Stimulated activated CD4-positive, alpha-beta T cell treated with anti-CD3 and anti-CD28 coated beads, Interleukin-2, amount 100 ng/mL, for 4 hours (primary cell): ENCODE results near the gene CRHR1.

Experiments used
- DNase-seq: peaks from one replicate; pipeline ENCODE4 v3.0.0-alpha.2; 2020; ENCODE audit warnings: low read depth

The CRHR1 gene

DNA sequence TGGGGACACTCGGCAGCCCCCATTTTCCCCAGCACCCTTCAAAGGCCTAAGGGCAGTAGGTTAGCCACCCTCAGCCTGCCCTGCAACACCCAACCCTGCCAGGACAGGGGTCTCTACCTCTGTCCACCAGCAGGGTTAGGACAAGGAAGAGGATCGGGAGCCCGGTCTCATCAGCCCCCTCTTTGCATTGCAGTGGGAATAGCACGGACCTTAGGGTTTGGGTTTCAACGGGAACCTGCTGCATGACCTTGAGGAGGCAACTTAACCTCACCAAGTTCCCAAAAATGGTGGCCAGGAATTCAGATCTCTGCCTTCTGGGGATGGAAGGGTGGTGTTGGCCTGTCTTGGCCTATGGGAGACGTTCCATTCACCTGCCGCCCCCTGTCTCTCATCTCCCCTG, 40.4 kb downstream of the CRHR1 start:
- DNase-seq = no peak

- DNase-seq = no peak
Measured at GRCh38 chr17:45824901-45825492, 40.9 kb downstream of the CRHR1 start.

DNA sequence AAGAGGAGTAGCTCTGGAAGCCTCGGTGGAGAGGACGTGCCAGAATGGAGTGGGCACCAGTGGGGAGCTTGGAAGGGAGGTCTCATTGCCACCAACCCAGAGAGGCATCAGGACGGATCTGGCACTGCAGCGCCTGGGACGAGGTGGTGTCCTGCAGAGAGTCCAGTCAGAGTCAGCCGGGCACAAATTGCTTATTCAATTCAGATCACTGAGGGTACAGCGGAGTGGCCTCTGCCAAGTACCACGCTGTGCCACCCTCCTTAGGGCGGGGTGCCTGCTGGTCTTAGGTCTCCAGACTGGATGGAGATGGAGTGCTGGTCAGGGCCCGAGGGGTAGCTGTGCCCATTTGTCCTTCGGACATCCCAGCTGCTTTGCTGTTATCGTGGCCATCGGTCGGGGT, 41.7 kb downstream of the CRHR1 start:
- DNase-seq = no peak

DNA sequence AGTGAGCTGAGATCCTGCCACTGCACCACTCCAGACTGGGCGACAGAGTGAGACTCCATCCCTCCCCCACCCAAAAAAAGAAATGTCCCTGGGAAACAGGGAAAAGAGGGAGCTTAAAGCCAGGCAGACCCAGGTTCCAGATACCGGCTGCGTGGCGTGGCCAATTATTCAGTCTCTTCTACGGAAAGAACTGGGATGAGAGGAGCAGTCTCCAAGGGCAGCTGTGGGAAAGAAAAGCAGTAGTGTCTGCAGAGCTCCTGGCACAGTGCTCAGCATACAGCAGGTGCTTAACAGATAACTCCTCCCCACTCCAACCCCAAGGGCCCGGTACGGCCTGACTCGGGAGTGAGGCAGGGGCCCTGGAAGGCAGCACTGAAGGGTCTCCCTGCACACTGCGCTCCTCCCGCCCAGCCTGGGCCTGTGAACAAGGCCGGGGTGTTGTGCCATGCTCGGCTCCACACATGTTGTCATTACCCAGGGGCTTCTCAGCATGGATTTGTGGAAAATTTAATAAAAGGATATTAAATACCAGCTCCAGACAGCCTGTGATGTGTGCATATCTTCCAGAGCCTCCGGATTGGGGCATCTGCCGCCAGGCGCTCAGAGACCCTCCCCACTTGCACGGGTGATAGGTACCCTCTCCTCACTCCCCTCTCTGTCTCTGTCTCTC, 42.9 kb downstream of the CRHR1 start:
- DNase-seq = no peak

- DNase-seq = no peak
Measured at GRCh38 chr17:45828171-45828570, 44.1 kb downstream of the CRHR1 start.

DNA sequence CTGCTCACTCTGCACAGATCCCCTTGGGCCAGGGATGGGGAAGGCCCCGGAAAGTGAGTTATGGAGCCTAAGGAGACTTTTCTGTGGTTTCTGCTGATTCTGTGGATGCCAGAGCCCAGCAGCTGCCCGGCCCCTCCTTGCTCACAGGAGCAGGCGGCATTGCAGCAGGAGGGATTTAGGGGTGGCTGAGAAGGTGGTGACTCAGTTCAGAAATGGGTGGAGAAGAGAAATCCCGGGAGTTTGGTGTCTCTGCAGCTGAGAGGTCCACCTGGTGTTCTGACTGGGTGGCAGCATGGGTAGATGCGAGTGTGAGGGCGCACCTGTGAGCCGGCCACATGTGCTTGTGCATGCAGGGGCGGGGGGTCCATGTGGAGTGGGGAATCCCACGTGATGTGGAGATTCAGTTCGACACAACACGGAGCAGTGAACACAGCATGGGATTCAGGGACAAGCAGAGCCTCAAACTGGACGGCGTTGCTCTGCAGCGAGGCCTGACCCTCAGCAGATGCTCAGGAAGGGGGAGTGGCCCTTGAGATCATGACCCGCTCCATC, 44.5 kb downstream of the CRHR1 start:
- no peak for DNase-seq

GRCh38 chr17:45833920-45834319, 49.8 kb downstream of the CRHR1 start:
- DNase-seq = no peak

GRCh38 chr17:45834471-45835396, 50.6 kb downstream of the CRHR1 start:
- DNase-seq = no peak

- no peak for DNase-seq
Measured at GRCh38 chr17:45835481-45835880, 51.4 kb downstream of the CRHR1 start.

- DNase-seq = no peak
Measured at GRCh38 chr17:45836047-45837044, 52.2 kb downstream of the CRHR1 start.

DNA sequence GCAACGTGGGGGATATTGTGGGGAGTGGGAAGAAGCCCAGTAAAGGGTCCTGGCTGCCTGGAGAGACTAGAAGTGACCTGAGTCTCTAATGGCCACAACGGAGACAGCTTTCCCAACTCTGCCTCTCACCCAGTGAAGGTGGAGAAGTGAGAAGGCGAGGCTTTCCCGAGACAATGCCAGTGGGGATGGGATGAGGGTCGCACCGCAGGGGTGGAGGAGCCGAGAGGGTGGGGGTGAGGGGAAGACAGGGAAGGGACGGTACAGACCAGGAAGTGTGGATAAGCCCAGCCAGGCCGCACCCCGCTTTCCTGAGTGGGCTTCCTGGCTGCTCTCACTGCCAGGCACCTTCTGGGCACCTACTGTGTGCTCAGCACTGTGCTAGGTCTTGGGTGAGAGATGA, 53.1 kb downstream of the CRHR1 start:
- DNase-seq = no peak

- no peak for DNase-seq
Measured at GRCh38 chr17:45837603-45838002, 53.5 kb downstream of the CRHR1 start.

DNA sequence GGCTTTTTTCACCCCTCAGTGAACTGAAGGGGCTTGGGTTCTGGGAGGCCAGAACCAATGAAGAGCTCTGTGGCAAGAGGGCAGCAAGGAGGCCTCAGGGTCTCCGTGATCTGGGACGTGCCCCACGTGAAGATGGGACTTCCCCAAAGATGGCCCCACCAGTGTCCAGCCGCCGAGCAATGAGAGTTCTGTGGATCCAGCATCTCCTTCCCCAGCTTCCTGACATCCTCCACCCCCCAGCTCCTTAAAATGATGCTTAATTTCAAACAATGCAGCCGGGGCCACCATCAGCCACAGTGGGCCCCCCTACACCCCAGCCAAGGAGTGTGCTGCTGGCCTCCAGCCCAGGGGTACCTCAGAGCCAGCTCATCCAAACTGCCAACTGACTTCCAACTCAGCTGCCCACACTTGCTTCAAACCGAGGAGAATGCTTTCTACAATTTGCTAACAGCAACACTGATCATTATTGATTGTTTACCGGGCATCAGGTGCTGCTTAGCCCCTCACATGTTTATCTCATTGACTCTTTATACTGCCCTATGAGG, 54.7 kb downstream of the CRHR1 start:
- DNase-seq = no peak

DNA sequence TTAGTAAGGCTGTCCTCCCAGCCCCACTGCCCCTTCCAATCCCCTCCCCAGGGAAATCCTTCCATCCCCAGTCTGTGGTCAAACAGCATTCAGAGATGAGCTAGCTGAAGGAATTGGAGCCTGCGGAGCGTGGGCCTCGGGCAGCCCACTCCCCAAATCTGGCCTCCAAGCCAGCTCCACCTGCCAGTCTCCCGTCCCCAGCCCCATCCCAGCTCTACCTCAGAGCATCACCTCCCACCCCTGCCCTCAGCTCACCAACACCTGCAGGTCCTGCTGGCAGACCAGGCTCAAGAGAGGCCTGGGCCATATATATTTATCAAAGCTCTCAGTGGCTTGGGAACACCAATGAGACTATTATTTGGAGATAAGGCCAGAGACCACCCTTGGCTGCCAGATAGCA, 55.3 kb downstream of the CRHR1 start:
- no peak for DNase-seq

- DNase-seq = no peak
Measured at GRCh38 chr17:45841186-45841585, 57.1 kb downstream of the CRHR1 start.

GRCh38 chr17:45841883-45842525, 57.9 kb downstream of the CRHR1 start:
- DNase-seq = no peak

DNA sequence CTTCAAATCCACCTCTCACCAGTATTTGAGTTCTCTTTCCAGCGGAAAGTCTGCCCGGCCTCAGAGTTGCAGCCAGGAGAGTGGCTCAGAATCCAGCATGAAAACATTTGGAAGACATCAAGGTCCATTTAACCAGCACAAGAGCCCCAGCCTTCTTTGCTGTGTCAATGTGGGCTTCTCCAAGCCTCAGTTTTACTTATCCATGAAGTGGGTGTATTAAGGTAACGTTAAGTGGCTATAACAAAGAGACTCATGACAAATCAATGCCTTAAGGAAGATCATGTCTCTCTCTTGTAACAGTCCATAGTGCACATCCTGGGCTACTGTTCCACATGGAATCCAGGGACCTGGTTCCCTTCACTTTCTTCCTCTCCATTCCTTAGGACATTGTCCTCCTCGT, 59.6 kb downstream of the CRHR1 start:
- no peak for DNase-seq

- DNase-seq = no peak
Measured at GRCh38 chr17:45844695-45845375, 60.7 kb downstream of the CRHR1 start, which contains the start of gene SPPL2C. Gene SPPL2C, plus strand, starts transcription at chr17:45844881. Its CDS starts 26 bp downstream, at chr17:45844907.

- DNase-seq = no peak
Measured at GRCh38 chr17:45845376-45846185, 61.5 kb downstream of the CRHR1 start.
